ENCODE results near the gene TERT. TPM values are rescaled to one million over a fixed set of nuclear protein-coding genes. Genes with fewer than 3 reads are reported as not detected.

The TERT gene
- total RNA-seq, 2 experiments from 2014 or later = 2.1 to 2.2 TPM

DNA sequence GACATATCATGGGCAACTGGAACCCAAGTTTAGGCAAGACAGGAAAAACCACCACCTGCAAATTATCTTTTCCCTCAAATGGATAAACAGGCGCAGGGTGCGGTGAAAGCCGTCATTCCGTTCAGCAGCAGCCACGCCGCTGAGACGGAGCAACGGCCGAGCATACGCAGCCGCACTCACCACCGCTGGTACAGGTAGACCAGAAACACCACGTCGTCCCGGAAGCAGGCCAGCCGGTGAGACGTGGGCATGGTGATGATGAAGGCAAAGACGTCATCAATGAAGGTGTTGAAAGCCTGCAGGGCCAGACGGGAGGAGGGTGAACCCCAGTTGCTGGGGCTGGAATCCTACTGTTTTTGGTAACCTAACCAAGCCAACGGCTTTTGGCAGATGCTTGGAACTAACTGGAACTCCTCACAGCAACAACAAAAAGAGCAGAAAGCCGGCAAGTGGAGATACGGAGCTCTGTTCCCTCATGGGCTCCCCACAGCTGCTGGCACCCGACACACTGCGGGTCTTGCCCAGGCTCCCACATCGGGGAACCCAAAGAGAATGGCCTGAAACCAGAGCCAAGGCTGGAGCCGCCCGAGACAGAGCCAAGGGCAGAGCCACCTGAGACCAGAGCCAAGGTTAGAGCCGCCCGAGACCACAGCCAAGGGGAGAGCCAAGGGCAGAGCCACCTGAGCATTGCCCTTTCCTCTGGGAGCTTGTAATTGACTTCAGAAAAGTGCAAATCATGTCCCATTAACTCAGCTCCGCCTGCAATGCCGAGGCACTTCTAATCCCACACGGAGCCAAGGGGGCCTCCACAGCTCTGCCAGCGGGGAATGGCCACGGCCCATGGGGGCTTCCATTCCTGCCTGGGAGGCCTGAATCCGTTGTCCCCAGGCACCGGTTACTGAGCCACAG, 25.8 kb upstream of the TERT start:
- POLR2A ChIA-PET = interaction anchor here (0.6 kb wide), 1 partner anchor 27 kb away, joined by 3 read pairs; no protein-coding TSS in a partner anchor
- no peaks in the 10 kb centered on the region for H3K9me3 Mint-ChIP-seq
- DNase-seq = no peak
- H3K4me3 Mint-ChIP-seq = no peak overlapping the region
- no peak overlapping the region for H3K27ac Mint-ChIP-seq
- no peaks in the 10 kb centered on the region for H3K27me3 Mint-ChIP-seq
- H3K36me3 Mint-ChIP-seq (ENCODE audit: low read depth) = peaks cover 64% of the 10 kb centered on the region
- CTCF ChIA-PET = interaction anchor here (1.1 kb wide), 1 partner anchor 153 kb away, joined by 3 read pairs; no protein-coding TSS in a partner anchor
- peaks cover 18% of the 10 kb centered on the region for H3K4me1 Mint-ChIP-seq

DNA sequence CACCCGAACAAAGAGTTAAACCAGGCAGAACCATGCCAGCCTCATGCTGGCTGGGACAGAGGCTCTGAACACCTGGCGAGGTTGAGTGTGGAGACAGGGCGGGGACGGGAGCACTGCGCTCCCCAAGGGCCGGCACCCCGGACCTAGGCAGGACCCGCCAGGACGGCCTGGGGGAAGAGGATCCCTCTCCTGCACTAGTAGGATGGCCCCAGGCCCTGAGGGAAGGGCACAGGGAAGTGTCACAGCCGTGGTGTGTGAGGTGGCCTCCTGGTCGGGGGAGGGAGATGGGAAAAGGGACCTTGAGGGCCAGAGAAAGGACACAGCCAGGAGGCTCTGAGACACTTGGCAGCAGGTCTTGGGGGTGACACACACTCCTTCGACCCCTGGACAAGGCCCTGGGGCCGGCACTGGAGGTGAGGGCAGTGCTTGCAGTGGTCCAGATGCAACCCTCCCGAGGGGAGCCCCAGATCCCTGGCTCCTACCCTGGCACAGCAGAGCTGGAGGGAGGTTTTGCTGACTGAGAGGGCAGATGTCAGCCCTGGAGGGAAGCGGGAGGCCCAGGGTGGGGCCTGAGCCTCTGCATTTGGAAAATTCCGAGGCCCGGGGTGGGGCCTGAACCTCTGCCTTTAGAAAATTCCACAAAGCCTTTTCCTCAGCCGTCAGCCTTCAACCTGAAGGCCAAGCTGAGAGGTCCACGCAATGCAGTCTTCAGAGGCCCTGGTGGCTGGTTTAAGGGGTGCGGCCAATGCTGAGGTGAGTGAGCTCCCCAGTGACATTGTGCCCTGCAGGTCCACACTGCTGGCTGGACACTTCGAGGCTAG, 24.8 kb upstream of the TERT start:
- no peak overlapping the region for H3K4me3 Mint-ChIP-seq
- H3K4me1 Mint-ChIP-seq = peaks cover 28% of the 10 kb centered on the region
- DNase-seq = no peak
- CTCF ChIA-PET = no interaction called here
- H3K27ac Mint-ChIP-seq = no peak overlapping the region
- POLR2A ChIA-PET = interaction anchor here (0.7 kb wide), 1 partner anchor 25 kb away, joined by 3 read pairs; no protein-coding TSS in a partner anchor
- peaks cover 60% of the 10 kb centered on the region for H3K36me3 Mint-ChIP-seq (ENCODE audit: low read depth)
- no peaks in the 10 kb centered on the region for H3K27me3 Mint-ChIP-seq
- no peaks in the 10 kb centered on the region for H3K9me3 Mint-ChIP-seq

GRCh38 chr5:1318659-1319251, 23.9 kb upstream of the TERT start:
- DNase-seq = no peak
- Mint-ChIP-seq H3K36me3 (ENCODE audit: low read depth) (peaks cover 51% of the 10 kb centered on the region), H3K27me3 (no peaks in the 10 kb centered on the region), H3K27ac (no peak overlapping the region), H3K4me3 (no peak overlapping the region), H3K4me1 (peaks cover 37% of the 10 kb centered on the region), H3K9me3 (no peaks in the 10 kb centered on the region)
- ChIA-PET CTCF (no interaction called here), POLR2A (interaction anchor here (2.1 kb wide), 1 partner anchor 26 kb away, joined by 10 read pairs; the partner anchor contains the start of gene CLPTM1L)

DNA sequence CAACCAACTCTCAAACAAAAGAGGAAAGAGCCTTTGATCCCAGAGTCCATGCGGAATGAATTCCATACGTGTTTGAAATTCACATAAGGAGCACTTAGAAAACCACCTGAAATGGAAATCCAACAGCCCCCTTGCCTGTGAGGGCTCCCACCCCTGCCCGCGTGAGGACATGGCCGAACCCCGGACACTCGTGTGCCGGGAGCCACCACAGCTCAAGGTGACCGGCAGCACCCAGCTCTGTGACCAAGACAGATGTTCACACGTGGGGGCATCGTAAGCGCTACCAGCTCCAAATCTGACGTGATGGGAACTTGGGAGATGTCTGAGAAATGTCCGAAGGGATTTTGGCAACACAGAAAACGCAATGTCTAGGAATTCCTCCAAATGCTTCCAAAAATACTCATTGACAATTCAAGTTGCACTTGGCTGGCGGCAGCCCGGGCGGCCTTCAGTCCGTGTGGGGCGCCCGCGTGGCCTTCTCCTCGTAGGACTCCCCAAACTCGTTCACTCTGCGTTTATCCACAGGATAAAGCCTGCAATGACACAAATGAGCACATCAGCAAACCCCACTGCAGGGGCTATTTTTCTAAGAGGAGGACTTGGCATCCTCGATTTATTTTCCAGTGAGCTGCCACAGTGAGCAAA, 23.2 kb upstream of the TERT start:
- peaks cover 44% of the 10 kb centered on the region for H3K4me1 Mint-ChIP-seq
- H3K9me3 Mint-ChIP-seq = no peaks in the 10 kb centered on the region
- no peak overlapping the region for H3K4me3 Mint-ChIP-seq
- CTCF ChIA-PET = interaction anchor here (0.6 to 1.2 kb wide), 3 partner anchors 8 to 62 kb away, joined by 3 to 4 read pairs (median 4); no protein-coding TSS in a partner anchor
- H3K27me3 Mint-ChIP-seq = no peaks in the 10 kb centered on the region
- POLR2A ChIA-PET = interaction anchor here (1.2 to 2.1 kb wide), 3 partner anchors 8 to 26 kb away, joined by 3 to 10 read pairs (median 6); partner anchors contain the start of gene CLPTM1L
- peaks cover 48% of the 10 kb centered on the region for H3K36me3 Mint-ChIP-seq (ENCODE audit: low read depth)
- H3K27ac Mint-ChIP-seq = peak overlapping the region; percentile 10
- DNase-seq = no peak

DNA sequence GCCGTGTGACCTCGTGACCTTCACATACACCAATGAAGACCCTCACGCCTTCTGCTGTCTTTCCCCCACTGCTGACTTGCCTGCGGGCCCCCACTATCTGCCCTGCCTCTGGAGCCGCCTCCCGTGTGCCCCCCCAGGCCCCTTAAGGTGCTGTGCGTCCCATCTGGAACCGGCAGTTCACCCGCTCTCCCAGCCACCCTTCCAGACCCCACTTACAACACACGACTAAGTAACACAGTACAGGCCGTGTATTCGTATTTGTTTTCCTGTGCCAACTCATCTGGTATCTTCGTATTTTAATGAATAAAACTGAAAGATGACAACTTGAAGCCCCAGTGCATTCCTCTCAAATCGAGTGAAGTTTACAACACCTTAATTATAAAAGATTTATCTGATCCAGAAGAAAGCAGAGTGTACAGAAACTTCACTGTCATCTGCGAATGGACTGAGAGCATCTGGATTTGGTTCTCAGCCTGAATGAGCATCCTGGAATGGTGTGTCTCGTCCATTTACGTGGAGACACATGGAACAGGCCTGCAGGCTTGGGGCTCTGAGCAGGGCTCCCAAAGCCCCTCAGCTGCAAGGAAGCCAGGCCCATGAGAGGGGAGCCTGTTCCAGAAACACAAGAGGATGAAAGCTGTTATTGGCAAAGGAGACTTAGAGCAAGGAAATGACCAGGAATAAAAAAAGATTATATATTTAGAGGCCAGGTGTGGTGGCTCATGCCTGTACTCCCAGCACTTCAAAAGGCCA, 21.9 kb upstream of the TERT start:
- CTCF ChIA-PET = interaction anchor here (1.2 to 1.5 kb wide), 4 partner anchors 9 to 148 kb away, joined by 3 to 4 read pairs (median 4); no protein-coding TSS in a partner anchor
- H3K36me3 Mint-ChIP-seq (ENCODE audit: low read depth) = peaks cover 49% of the 10 kb centered on the region
- H3K4me3 Mint-ChIP-seq = peak overlapping the region; percentile 60
- H3K9me3 Mint-ChIP-seq = peaks cover 3% of the 10 kb centered on the region
- H3K4me1 Mint-ChIP-seq = peaks cover 57% of the 10 kb centered on the region
- H3K27ac Mint-ChIP-seq = peak overlapping the region; percentile 94
- DNase-seq = no peak
- POLR2A ChIA-PET = interaction anchor here (0.8 to 2.2 kb wide), 10 partner anchors 9 to 484 kb away, joined by 3 to 10 read pairs (median 4); partner anchors contain the start of genes CLPTM1L and TERT
- peaks cover 2% of the 10 kb centered on the region for H3K27me3 Mint-ChIP-seq

DNA sequence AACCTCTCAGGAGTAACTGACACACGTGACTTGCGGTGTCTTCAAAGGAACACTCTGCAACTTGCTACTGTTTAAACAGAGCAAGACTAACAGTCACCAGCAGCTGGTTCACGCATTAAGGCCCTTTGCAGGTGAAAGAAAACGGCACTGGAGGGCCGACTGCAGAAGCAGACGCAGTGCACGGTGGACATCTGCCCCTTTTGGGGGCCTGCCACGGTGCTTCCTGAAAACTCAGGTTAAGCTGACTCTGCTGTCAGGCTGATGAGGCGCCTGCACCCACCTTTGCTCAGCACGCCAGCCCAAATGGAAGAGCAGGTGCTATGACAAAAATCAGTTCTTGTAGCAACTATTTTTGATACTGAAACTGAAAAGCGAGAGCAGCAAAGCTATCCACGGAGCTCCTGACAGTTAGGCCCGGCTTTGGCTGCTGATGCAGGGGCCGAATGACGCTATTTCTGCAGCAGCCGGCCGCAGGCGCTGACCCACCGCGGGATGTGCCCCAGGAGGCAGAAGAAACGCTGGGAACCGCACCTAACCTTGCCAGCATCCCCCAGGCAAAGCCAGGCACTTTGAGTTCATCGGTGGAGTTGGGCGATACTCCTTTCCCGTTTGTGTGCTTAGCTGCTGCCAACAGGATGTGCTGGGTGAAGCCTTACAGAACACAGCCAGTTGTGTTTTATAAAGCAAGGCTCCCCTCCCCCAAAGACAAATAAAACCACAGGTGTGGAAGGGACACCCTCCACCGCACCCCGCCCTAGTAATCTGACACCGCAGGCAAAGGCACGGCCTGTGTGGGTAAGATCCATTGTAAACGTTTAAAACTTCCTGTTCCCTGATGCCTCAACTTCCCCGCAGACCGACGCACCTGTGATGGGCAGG, 21.1 kb upstream of the TERT start:
- Mint-ChIP-seq H3K4me1 (peaks cover 65% of the 10 kb centered on the region), H3K9me3 (peaks cover 9% of the 10 kb centered on the region), H3K27me3 (peaks cover 5% of the 10 kb centered on the region), H3K27ac (peak overlapping the region; percentile 94), H3K36me3 (ENCODE audit: low read depth) (peaks cover 47% of the 10 kb centered on the region), H3K4me3 (peak overlapping the region; percentile 60)
- DNase-seq = peak; percentile 80
- POLR2A ChIA-PET = interaction anchor here (0.7 to 4.5 kb wide), 10 partner anchors 12 to 485 kb away, joined by 3 to 21 read pairs (median 4); partner anchors contain the start of genes CLPTM1L and TERT
- CTCF ChIA-PET = interaction anchor here (1.2 to 1.5 kb wide), 3 partner anchors 10 to 147 kb away, joined by 3 to 4 read pairs (median 3); no protein-coding TSS in a partner anchor

- ChIA-PET POLR2A (interaction anchor here (0.7 to 4.5 kb wide), 8 partner anchors 11 to 485 kb away, joined by 3 to 21 read pairs (median 4); partner anchors contain the start of gene CLPTM1L), CTCF (interaction anchor here (1.2 to 1.5 kb wide), 3 partner anchors 11 to 146 kb away, joined by 3 to 4 read pairs (median 3); no protein-coding TSS in a partner anchor)
- peaks cover 10% of the 10 kb centered on the region for H3K27me3 Mint-ChIP-seq
- DNase-seq = no peak
- peak overlapping the region; percentile 94 for H3K27ac Mint-ChIP-seq
- H3K4me3 Mint-ChIP-seq = peak overlapping the region; percentile 60
- peaks cover 65% of the 10 kb centered on the region for H3K4me1 Mint-ChIP-seq
- H3K9me3 Mint-ChIP-seq = peaks cover 13% of the 10 kb centered on the region
- peaks cover 48% of the 10 kb centered on the region for H3K36me3 Mint-ChIP-seq (ENCODE audit: low read depth)
These were observed 20.3 kb upstream of the TERT start for GRCh38 chr5:1315018-1315708.

GRCh38 chr5:1314564-1314982, 19.7 kb upstream of the TERT start:
- peaks cover 13% of the 10 kb centered on the region for H3K27me3 Mint-ChIP-seq
- ChIA-PET POLR2A (interaction anchor here (1.8 to 4.5 kb wide), 2 partner anchors 30 to 486 kb away, joined by 3 to 21 read pairs; partner anchors contain the start of gene CLPTM1L), CTCF (no interaction called here)
- no peak for DNase-seq
- peaks cover 65% of the 10 kb centered on the region for H3K4me1 Mint-ChIP-seq
- H3K4me3 Mint-ChIP-seq = peak overlapping the region; percentile 60
- H3K27ac Mint-ChIP-seq = peak overlapping the region; percentile 94
- H3K9me3 Mint-ChIP-seq = peaks cover 15% of the 10 kb centered on the region
- peaks cover 48% of the 10 kb centered on the region for H3K36me3 Mint-ChIP-seq (ENCODE audit: low read depth)

- CTCF ChIA-PET = interaction anchor here (0.9 to 1.5 kb wide), 3 partner anchors 10 to 44 kb away, joined by 3 to 5 read pairs (median 3); no protein-coding TSS in a partner anchor
- Mint-ChIP-seq H3K4me3 (peak overlapping the region; percentile 39), H3K4me1 (peaks cover 68% of the 10 kb centered on the region), H3K27me3 (peaks cover 13% of the 10 kb centered on the region), H3K36me3 (ENCODE audit: low read depth) (peaks cover 35% of the 10 kb centered on the region), H3K9me3 (peaks cover 15% of the 10 kb centered on the region), H3K27ac (peak overlapping the region; percentile 94)
- peak; percentile 80 for DNase-seq
- POLR2A ChIA-PET = interaction anchor here (0.7 to 4.5 kb wide), 6 partner anchors 9 to 210 kb away, joined by 3 to 21 read pairs (median 5); partner anchors contain the start of genes CLPTM1L, LPCAT1 and TERT
These were observed 18.3 kb upstream of the TERT start for GRCh38 chr5:1312993-1313833.

All from activated CD4-positive, alpha-beta memory T cell treated with anti-CD3 and anti-CD28 coated beads, Interleukin-2, amount 10 ng/mL, durations not matched to agents 7 days and 5 days (primary cell).